NOMO-1 (cell line): ENCODE data around the gene ATOH8.
A peak's percentile ranks its signal among the peaks of the same experiment; 100 is the strongest.

Experiments
- DNase-seq, 2 experiments: peaks; one replicate each; lab custom pipeline; 2025; ENCODE audit not compliant: unreplicated experiment in 2 of 2; lab: John Stamatoyannopoulos, UW

ATOH8 gene

GRCh38 chr2:85796341-85797262 lies 42.8 kb downstream of the ATOH8 start:
- DNase-seq: no peak

GRCh38 chr2:85797263-85797660 lies 43.5 kb downstream of the ATOH8 start:
- no peak for DNase-seq

GRCh38 chr2:85797921-85798320 lies 44.1 kb downstream of the ATOH8 start:
- no peak for DNase-seq

- no peak for DNase-seq
These were observed 45.6 kb downstream of the ATOH8 start for GRCh38 chr2:85799215-85799956.

- no peak for DNase-seq
These were observed 46.8 kb downstream of the ATOH8 start for GRCh38 chr2:85800586-85800985.

- no peak for DNase-seq
These were observed 48.1 kb downstream of the ATOH8 start for GRCh38 chr2:85801871-85802270.

GRCh38 chr2:85802354-85803103 lies 48.7 kb downstream of the ATOH8 start:
- DNase-seq: no peak

DNA sequence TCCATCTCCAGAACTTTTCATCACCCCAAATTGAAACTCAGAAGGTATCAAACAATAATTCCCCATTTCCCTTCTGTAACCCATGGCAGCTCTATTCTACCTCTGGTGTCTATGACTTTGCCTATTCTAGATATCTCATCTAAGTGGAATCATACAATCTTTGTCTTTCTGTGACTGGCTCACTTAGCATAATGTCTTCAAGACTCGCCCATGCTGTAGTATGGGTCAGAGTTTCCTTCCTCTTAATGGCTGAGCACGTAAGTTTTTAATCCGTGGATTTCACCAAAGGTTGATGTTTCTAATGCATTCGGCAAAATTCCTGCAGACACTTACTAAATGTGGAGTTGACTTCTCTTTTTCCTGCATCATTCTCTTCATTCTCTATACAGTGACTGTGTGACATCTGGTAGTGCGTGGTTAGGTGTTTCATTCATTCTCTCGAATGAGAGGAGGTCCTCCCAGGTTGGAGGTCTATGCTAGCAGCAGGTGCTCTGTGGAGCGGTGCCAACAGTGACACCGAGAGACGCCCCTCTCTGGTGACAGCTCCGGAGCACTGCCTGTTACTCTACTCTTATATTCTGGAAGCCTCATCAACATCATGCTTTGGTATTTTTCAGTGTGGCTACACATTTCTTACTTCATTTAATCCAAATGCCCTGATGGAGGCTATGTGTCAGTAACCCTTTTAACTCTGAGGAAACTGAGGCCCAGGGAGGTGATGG lies 50.1 kb downstream of the ATOH8 start:
- no peak for DNase-seq

GRCh38 chr2:85804583-85804982 lies 50.8 kb downstream of the ATOH8 start:
- peak; percentile 21 to 32 for DNase-seq

- peak in 1 of 2 experiments; percentile 39 for DNase-seq
These were observed 52.7 kb downstream of the ATOH8 start for GRCh38 chr2:85806358-85807118.

DNA sequence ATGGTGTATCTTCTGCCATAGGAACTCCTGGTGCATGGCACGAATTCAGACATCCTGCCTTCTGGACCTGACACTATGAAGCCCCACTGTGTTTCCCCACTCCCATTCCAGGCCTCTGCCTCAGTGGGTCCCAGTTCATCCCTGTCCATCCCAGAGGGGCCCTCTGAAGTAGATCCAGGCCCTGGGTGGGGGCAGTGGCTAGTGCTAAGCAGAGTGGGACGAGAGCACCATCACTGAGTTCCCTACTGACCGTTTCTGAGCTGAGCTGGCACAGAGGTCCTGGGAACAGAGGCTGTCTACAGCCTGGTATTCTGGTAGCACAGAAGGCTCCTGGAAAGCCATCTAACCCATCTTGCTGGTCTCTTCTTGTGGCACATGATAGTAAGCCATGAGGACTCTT lies 54.0 kb downstream of the ATOH8 start:
- DNase-seq: no peak

GRCh38 chr2:85810371-85811179 lies 56.8 kb downstream of the ATOH8 start:
- DNase-seq: no peak

DNA sequence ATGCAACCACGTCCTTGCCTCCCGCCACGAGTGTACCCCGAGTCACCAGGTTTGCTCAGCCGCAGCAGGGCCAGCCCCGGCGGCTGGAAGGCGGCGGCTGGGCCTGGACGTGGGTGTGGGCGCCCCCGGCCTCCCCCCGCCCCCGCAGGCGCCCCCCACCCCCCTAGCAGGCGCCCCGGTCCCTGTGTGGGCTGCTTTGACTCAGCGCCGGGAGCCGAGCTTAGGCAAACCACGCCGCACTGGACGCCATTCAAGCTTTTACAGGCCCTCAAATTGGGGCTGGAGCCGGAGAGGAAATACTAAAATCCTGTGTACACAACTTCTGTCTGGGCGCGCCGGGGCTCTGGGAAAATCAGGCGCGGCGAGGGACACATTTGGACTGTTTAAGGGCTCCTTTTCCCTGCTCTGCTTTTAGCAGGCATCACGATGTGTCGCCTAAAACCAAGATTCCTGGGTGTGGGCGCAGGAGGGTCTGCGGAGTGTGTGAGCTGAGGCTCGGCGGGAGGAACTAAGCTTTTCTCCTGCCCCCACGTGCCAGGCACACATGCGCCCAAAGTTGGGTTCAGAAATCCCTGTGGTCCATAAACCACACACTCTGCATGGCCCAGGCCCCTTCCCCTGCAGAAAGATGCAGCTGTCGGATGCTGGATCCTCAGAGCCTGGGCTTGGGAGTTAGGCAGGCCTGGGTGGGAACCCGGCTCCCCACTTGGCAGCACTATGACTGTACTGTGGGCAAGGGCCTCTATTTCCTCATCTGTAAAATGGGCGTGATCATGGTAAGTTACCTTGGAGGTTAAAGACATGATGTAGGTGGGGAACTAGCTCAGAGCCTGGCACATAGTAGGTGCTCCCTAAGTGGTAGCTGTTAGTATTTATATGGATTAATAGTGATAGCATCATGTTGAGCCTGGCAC lies 57.6 kb downstream of the ATOH8 start:
- no peak for DNase-seq

GRCh38 chr2:85812094-85812735 lies 58.4 kb downstream of the ATOH8 start:
- no peak for DNase-seq

DNA sequence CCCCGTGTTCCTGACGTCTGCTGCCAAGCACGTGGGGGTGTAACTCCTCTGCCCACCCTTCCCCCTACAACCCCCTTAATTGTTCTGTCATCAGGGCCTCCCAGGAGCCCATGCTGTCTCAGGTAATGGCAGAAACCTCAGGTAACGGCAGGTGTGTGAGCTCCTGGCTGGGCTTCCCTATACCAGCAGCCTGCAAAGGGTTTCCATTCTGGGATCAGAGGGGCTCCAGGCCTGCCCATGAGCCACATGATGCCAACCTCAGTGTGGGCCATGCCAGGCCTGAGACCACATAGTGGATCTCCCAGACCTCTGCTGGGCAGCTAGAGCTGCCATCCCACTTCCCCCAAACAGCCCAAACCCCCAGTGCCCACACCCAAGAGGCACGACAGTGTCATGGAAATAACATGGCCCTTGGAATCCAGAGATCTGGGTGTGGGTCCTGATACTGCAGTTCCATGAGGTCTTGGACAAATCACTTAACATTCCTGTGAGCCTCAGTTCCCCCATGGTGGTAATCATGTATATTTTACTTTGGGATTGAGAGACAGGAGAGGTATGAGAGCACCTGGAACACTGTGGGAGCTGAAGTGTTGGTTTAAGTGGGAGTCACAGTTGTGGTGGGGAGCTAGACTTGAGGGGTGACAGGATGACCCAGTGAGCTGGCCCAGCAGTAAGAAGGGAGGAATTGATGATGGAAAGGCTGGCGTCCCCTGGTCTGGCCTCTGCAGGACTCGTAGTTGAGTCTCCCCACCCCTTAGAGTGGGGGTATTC lies 59.6 kb downstream of the ATOH8 start:
- DNase-seq: no peak

GRCh38 chr2:85813982-85814801 lies 60.4 kb downstream of the ATOH8 start:
- peak in 1 of 2 experiments; percentile 42 for DNase-seq
